SJSA1 (cell line): ENCODE measurements around the gene CENPS. TPM values are rescaled to one million over a fixed set of nuclear protein-coding genes. Genes with fewer than 3 reads are reported as not detected.
A peak's percentile ranks its signal among the peaks of the same experiment; 100 is the strongest.
"Not testable (repeated sequence)": the region's sequence is repeated elsewhere in the genome, so short reads cannot be mapped to it uniquely, and the experiment has no call there.

ENCODE experiments used
- DNase-seq, 2 experiments: peaks; one replicate each; pipeline ENCODE4 v3.0.0-alpha.2; 2015 to 2020; ENCODE audit warnings: low spot score in 2 of 2, low read depth in 1 of 2
- H3K27ac ChIP-seq: fragments of 250-450 bp; sonication (Bioruptor Pico); 2 replicates; pipeline ENCODE4 v1.5.1; 2020; ENCODE audit warnings: mild to moderate bottlenecking, moderate library complexity
- H3K27me3 ChIP-seq: fragments of 250-450 bp; sonication (Bioruptor Pico); replicated peaks from 2 replicates; pipeline ENCODE4 v1.5.1; 2020; ENCODE audit warnings: mild to moderate bottlenecking, moderate library complexity
- H3K36me3 ChIP-seq: fragments of 250-450 bp; sonication (Bioruptor Pico); 2 replicates; pipeline ENCODE4 v1.5.1; 2020; ENCODE audit warnings: mild to moderate bottlenecking
- H3K4me1 ChIP-seq: fragments of 250-450 bp; sonication (Bioruptor Pico); replicated peaks from 2 replicates; pipeline ENCODE4 v1.6.1; 2021; ENCODE audit warnings: mild to moderate bottlenecking
- H3K4me3 ChIP-seq: fragments of 250-450 bp; sonication (Bioruptor Pico); 2 replicates; pipeline ENCODE4 v1.5.1; 2020; ENCODE audit warnings: mild to moderate bottlenecking
- H3K9me3 ChIP-seq: fragments of 250-450 bp; sonication (Bioruptor Pico); replicated peaks from 2 replicates; pipeline ENCODE4 v1.5.1; 2020; ENCODE audit warnings: mild to moderate bottlenecking
- total RNA-seq: library from RNA; depleted of rRNA; stranded (reverse); fragments of >200 nt; shearing (Covaris generic); gene quantifications from 2 replicates; pipeline ENCODE4 v1.2.3, GENCODE V29; 2014

Gene CENPS
- total RNA-seq, 1 experiment from 2014 or later, result 14.6 TPM

DNA sequence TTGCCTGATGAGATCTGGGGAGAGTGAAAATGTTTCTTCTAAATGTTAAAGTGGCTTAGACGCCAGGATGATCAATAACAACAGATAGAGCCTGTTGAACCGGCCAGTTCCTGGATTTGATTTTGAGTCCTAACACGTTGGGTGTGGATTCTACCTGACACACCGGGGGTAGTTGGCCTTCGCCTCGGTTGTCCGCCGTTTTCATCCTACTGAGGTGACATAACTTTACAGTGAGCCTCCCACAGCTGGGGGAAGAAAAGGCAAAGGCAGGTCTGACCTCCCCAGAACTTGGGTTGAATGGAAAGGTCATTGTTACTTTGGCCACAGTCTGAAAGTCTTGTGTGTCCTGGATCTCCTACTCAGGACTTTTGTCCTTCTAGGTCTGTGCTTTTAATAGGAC lies 30.2 kb upstream of the CENPS start:
- Histone ChIP-seq H3K4me1 (peaks cover 38% of the 10 kb centered on the region), H3K27me3 (no peaks in the 10 kb centered on the region), H3K27ac (no peak overlapping the region), H3K36me3 (peaks cover 27% of the 10 kb centered on the region), H3K9me3 (no peaks in the 10 kb centered on the region), H3K4me3 (peak overlapping the region; percentile 69)
- no peak for DNase-seq

DNA sequence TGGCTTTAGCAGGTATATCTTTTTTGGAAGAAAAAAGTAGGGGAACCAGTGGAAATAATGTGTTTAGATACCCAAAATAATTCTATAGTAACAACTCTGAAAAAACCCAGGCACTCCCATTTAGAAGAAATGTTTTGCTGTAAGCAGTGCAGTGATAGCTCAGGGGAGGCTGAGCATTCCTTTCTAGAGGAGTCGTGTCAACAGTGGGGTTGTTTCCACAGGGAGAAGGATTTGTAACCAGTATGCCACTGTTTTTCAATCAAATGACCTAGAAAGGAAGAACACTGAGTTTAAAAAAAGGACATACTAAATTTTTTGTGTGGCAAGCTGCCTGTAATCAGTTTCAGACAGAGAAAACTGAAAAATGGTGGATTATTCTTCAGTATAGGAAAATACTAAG lies 29.0 kb upstream of the CENPS start:
- Histone ChIP-seq H3K36me3 (peaks cover 36% of the 10 kb centered on the region), H3K4me1 (peaks cover 38% of the 10 kb centered on the region), H3K4me3 (no peak overlapping the region), H3K27ac (no peak overlapping the region), H3K9me3 (no peaks in the 10 kb centered on the region), H3K27me3 (no peaks in the 10 kb centered on the region)
- DNase-seq, result no peak

DNA sequence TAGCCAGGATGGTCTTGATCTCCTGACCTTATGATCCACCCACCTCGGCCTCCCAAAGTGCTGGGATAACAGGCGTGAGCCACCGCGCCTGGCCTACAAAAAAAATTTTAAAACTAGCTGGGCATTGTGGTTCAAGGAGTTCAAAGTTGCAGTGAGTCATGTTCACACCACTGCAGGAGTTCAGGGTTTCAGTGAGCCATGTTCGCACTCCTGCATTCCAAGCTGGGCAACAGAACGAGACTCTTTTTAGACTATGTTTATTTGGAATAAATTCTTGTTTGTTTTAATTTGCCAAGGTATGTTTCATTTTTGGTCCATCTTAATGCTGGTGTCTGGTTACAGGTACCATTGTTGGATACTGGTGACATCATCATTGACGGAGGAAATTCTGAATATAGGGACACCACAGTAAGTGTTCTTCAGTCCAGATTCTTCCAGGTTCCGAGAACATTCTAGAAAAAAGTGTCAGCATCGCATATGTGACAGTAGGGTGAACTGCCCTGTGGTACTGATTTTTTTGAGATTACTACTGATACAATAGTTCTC lies 27.4 kb upstream of the CENPS start:
- peak overlapping the region; percentile 42; the same call in 1 of the 2 replicates for H3K27ac ChIP-seq

DNA sequence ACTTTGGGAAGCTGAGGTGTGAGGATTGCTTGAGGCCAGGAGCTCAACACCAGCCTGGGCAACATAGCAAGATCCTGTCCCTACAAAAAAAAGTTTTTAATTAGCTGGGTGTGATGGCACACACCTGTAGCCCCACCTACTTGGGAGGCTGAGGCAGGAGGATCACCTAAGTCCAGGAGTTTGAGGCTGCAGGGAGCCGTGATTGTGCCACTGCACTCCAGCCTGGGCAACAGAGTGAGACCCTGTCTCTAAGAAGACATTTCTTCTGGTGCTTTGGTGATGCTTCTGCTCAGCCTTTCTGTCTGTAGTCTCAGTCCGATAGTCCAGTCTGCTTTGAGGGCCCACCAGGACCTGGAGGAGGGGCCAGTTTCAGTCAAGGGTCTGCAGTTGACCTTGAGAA lies 23.0 kb upstream of the CENPS start:
- Histone ChIP-seq H3K4me3 (no peak overlapping the region), H3K9me3 (no peaks in the 10 kb centered on the region), H3K27me3 (no peaks in the 10 kb centered on the region), H3K4me1 (peaks cover 20% of the 10 kb centered on the region), H3K36me3 (peaks cover 63% of the 10 kb centered on the region), H3K27ac (no peak overlapping the region)
- DNase-seq, result no peak

More for the DNA sequence above, 27.4 kb upstream of the CENPS start:
- peak; percentile 50 to 66 for DNase-seq
- Histone ChIP-seq H3K27me3 (no peaks in the 10 kb centered on the region), H3K4me3 (no peak overlapping the region), H3K4me1 (peaks cover 38% of the 10 kb centered on the region), H3K9me3 (no peaks in the 10 kb centered on the region), H3K36me3 (peaks cover 50% of the 10 kb centered on the region)

GRCh38 chr1:10415211-10415930 lies 14.9 kb upstream of the CENPS start:
- peaks cover 79% of the 10 kb centered on the region for H3K36me3 ChIP-seq
- peak in 1 of 2 experiments; percentile 23 for DNase-seq
- H3K27ac ChIP-seq, result no peak overlapping the region
- no peaks in the 10 kb centered on the region for H3K27me3 ChIP-seq
- no peaks in the 10 kb centered on the region for H3K9me3 ChIP-seq
- H3K4me1 ChIP-seq, result no peaks in the 10 kb centered on the region
- H3K4me3 ChIP-seq, result no peak overlapping the region

- not testable (repeated sequence) for DNase-seq, H3K27me3 ChIP-seq, H3K9me3 ChIP-seq, H3K4me3 ChIP-seq, H3K27ac ChIP-seq, H3K4me1 ChIP-seq
- peaks cover 78% of the 10 kb centered on the region for H3K36me3 ChIP-seq
Observed at GRCh38 chr1:10415967-10416366, 14.3 kb upstream of the CENPS start.

- not testable (repeated sequence) for H3K27me3 ChIP-seq, H3K4me1 ChIP-seq, DNase-seq, H3K27ac ChIP-seq, H3K4me3 ChIP-seq, H3K9me3 ChIP-seq
- H3K36me3 ChIP-seq, result peaks cover 50% of the 10 kb centered on the region
Observed at GRCh38 chr1:10418741-10419140, 11.5 kb upstream of the CENPS start.

- Histone ChIP-seq H3K27ac (no peak overlapping the region), H3K36me3 (peaks cover 44% of the 10 kb centered on the region), H3K9me3 (no peaks in the 10 kb centered on the region), H3K27me3 (no peaks in the 10 kb centered on the region), H3K4me3 (no peak overlapping the region), H3K4me1 (no peaks in the 10 kb centered on the region)
- DNase-seq, result no peak
Observed at GRCh38 chr1:10419351-10419750, 10.9 kb upstream of the CENPS start.

GRCh38 chr1:10421637-10422036 lies 8.6 kb upstream of the CENPS start:
- H3K27me3 ChIP-seq, result no peaks in the 10 kb centered on the region
- H3K9me3 ChIP-seq, result no peaks in the 10 kb centered on the region
- H3K36me3 ChIP-seq, result peaks cover 32% of the 10 kb centered on the region
- H3K4me3 ChIP-seq, result no peak overlapping the region
- H3K4me1 ChIP-seq, result no peaks in the 10 kb centered on the region
- no peak for DNase-seq
- no peak overlapping the region for H3K27ac ChIP-seq

GRCh38 chr1:10424034-10424433 lies 6.2 kb upstream of the CENPS start:
- Histone ChIP-seq H3K36me3 (peaks cover 9% of the 10 kb centered on the region; the same call in 1 of the 2 replicates), H3K27me3 (no peaks in the 10 kb centered on the region), H3K4me1 (no peaks in the 10 kb centered on the region), H3K9me3 (no peaks in the 10 kb centered on the region), H3K4me3 (no peak overlapping the region), H3K27ac (no peak overlapping the region)
- no peak for DNase-seq

- no peak overlapping the region for H3K27ac ChIP-seq
- H3K9me3 ChIP-seq, result no peaks in the 10 kb centered on the region
- H3K27me3 ChIP-seq, result no peaks in the 10 kb centered on the region
- H3K36me3 ChIP-seq, result peaks cover 4% of the 10 kb centered on the region; the same call in 1 of the 2 replicates
- no peak for DNase-seq
- H3K4me3 ChIP-seq, result no peak overlapping the region
- H3K4me1 ChIP-seq, result no peaks in the 10 kb centered on the region
Observed at GRCh38 chr1:10424651-10425050, 5.6 kb upstream of the CENPS start.

GRCh38 chr1:10425826-10426534 lies 4.3 kb upstream of the CENPS start:
- H3K9me3 ChIP-seq, H3K36me3 ChIP-seq, H3K27me3 ChIP-seq, DNase-seq, H3K4me1 ChIP-seq, H3K27ac ChIP-seq, H3K4me3 ChIP-seq: not testable (repeated sequence)

DNA sequence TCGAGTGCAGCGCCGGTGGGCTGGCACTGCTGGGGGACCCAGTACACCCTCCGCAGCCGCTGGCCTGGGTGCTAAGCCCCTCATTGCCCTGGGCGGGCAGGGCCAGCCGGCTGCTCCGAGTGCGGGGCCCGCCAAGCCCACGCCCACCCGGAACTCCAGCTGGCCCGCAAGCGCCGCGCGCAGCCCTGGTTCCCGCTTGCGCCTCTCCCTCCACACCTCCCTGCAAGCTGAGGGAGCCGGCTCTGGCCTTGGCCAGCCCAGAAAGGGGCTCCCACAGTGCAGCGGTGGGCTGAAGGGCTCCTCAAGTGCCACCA lies 3.7 kb upstream of the CENPS start:
- not testable (repeated sequence) for H3K4me3 ChIP-seq, H3K9me3 ChIP-seq
- H3K4me1 ChIP-seq, result peaks cover 14% of the 10 kb centered on the region

DNA sequence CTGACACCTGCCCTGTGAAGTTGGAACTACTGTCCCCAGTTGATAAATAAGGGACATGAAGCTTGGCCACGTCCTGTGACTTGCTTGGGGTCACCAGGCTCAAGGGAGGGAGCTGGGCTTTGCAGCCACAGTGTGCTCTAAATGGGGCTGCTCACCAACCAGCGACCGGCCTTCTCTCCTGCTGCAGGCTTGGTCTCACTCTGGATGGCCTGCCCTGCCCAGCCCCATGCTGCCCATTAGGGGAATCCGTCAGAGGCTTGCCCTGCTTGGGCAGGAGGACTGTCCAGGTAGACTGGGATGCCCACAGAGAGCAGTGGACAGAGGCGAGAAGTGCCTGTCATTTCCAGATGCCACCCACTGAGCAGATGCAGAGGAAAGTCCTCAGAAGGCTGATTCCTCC lies 1.2 kb upstream of the CENPS start:
- H3K4me3 ChIP-seq, result no peak overlapping the region
- no peak overlapping the region for H3K27ac ChIP-seq
- no peaks in the 10 kb centered on the region for H3K36me3 ChIP-seq
- DNase-seq, result no peak
- H3K9me3 ChIP-seq, result no peaks in the 10 kb centered on the region
- H3K4me1 ChIP-seq, result peaks cover 15% of the 10 kb centered on the region
- H3K27me3 ChIP-seq, result no peaks in the 10 kb centered on the region

More for the DNA sequence above, 3.7 kb upstream of the CENPS start:
- H3K27me3 ChIP-seq, H3K27ac ChIP-seq, DNase-seq, H3K36me3 ChIP-seq: not testable (repeated sequence)
